Measurements from ENCODE around the gene FAM168B. TPM values are rescaled to one million over a fixed set of nuclear protein-coding genes. Genes with fewer than 3 reads are reported as not detected.
A peak's percentile ranks its signal among the peaks of the same experiment; 100 is the strongest.

Gene FAM168B
- total RNA-seq, result 154 and 159 TPM in 2 replicates
- long read RNA-seq, partial matches to known transcripts, result 2 of 86 reads
- long read RNA-seq, other reads (novel, unspliced or antisense), result 84 of 86 reads

DNA sequence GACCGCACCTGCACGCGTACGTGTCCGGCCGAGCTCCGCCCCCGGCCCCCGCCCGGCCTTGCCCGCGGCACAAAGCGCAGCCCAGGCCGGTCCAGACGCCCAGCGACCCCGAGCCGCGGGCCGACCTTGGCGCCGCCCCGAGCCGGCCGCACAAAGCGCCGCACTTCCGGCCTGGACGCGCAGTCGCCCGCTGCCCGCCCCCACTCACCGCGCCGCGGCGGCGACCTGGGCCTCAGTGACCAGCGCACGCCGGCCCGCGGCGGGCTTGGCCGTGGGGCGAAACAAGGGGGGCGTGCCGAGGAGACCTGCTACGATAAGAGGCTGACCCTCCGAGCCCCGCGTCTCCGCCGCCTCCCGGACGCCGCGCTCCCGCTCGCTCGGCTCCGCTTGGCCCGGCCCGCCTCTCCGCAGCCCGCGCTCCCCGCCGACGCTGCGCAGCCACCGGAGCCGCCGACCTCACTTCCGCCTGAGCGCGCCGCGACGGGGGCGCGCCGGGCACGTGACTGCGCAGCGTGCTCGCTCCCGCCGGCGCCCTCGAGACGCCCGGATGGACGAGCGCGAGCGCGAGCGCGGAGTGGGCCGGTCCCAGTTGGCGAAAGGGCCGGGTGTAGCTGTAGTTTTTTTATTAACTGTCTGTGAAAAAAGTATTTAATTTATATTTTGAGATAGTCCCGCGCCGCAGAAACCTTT lies at the start of gene FAM168B:
Gene FAM168B, minus strand, starts transcription at position 455 of the 690 bp plus-strand sequence. CDS start 10,814 bp downstream, outside the sequence.
- H3K27me3 Mint-ChIP-seq (ENCODE audit: low read depth), result no peaks in the 10 kb centered on the region
- H3K27ac Mint-ChIP-seq (ENCODE audit: unreplicated experiment), result peak within 1 kb of the TSS; percentile 98
- peaks cover 14% of the 10 kb centered on the region for H3K4me1 Mint-ChIP-seq
- TF ChIP-seq, protein P1, sequence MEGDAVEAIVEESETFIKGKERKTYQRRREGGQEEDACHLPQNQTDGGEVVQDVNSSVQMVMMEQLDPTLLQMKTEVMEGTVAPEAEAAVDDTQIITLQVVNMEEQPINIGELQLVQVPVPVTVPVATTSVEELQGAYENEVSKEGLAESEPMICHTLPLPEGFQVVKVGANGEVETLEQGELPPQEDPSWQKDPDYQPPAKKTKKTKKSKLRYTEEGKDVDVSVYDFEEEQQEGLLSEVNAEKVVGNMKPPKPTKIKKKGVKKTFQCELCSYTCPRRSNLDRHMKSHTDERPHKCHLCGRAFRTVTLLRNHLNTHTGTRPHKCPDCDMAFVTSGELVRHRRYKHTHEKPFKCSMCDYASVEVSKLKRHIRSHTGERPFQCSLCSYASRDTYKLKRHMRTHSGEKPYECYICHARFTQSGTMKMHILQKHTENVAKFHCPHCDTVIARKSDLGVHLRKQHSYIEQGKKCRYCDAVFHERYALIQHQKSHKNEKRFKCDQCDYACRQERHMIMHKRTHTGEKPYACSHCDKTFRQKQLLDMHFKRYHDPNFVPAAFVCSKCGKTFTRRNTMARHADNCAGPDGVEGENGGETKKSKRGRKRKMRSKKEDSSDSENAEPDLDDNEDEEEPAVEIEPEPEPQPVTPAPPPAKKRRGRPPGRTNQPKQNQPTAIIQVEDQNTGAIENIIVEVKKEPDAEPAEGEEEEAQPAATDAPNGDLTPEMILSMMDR (conservative IDR thresholded peaks at IDR 0.05), result no peak
- no peaks in the 10 kb centered on the region for H3K9me3 Mint-ChIP-seq
- peak; percentile 80 for DNase-seq (ENCODE audit: low read depth, low spot score)
- peaks cover 6% of the 10 kb centered on the region for H3K36me3 Mint-ChIP-seq (ENCODE audit: low read depth)
- peak within 1 kb of the TSS; percentile 97 for H3K4me3 Mint-ChIP-seq

DNA sequence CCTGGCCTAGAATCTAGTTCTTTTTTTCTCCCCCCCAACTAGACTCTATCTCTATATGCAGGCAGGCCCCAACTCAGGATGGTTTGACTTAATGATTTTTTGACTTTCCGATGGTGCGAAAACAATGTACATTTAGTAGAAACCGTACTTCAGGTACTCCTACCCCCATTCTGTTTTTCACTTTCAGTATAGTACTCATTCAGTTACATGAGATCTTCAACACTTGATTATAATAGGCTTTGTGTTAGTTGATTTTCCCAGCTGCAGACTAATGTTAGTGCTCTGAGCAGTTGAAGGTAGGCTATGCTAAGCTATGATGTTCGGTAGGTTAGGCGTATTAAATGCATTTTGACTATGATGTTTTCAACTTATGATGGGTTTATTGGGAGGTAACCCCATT lies 49.6 kb upstream of the FAM168B start:
- Mint-ChIP-seq H3K36me3 (ENCODE audit: low read depth) (peaks cover 20% of the 10 kb centered on the region), H3K4me1 (no peaks in the 10 kb centered on the region), H3K4me3 (no peak overlapping the region), H3K27me3 (ENCODE audit: low read depth) (no peaks in the 10 kb centered on the region), H3K27ac (ENCODE audit: unreplicated experiment) (no peak overlapping the region), H3K9me3 (no peaks in the 10 kb centered on the region)
- TF ChIP-seq, protein P1 (conservative IDR thresholded peaks at IDR 0.05), result no peak
- DNase-seq (ENCODE audit: low read depth, low spot score), result no peak

DNA sequence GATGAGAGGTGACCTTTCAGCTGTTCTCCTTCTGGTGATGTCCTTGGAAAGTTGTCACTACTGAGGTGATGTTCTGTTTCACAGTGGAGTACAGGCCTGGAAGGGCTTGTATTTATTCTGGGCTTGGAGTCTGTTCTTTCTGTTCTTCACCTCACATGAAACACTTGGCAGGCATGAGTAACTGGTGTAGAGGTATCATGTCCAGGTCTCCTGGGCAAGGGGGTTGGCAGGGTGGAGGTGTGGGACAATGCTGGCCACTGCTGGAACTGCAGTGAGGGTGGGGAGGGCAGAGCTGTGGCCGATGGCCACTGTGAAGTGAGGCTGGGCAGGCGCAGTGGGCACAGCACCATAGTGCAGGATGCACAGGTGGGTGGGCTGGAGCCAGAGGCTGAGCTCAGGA lies 47.3 kb upstream of the FAM168B start:
- Mint-ChIP-seq H3K27me3 (ENCODE audit: low read depth) (no peaks in the 10 kb centered on the region), H3K9me3 (no peaks in the 10 kb centered on the region), H3K4me3 (no peak overlapping the region), H3K36me3 (ENCODE audit: low read depth) (peaks cover 25% of the 10 kb centered on the region), H3K27ac (ENCODE audit: unreplicated experiment) (no peak overlapping the region), H3K4me1 (peaks cover 8% of the 10 kb centered on the region)
- no peak for DNase-seq (ENCODE audit: low read depth, low spot score)
- TF ChIP-seq, protein P1 (conservative IDR thresholded peaks at IDR 0.05), result no peak

- Mint-ChIP-seq H3K36me3 (ENCODE audit: low read depth) (peaks cover 25% of the 10 kb centered on the region), H3K27me3 (ENCODE audit: low read depth) (no peaks in the 10 kb centered on the region), H3K4me1 (peaks cover 10% of the 10 kb centered on the region), H3K27ac (ENCODE audit: unreplicated experiment) (no peak overlapping the region), H3K4me3 (no peak overlapping the region), H3K9me3 (no peaks in the 10 kb centered on the region)
- TF ChIP-seq, protein P1 (conservative IDR thresholded peaks at IDR 0.05), result no peak
- DNase-seq (ENCODE audit: low read depth, low spot score), result no peak
Measured at GRCh38 chr2:131132729-131133128, 39.5 kb upstream of the FAM168B start.

GRCh38 chr2:131130298-131130596 lies 37.0 kb upstream of the FAM168B start:
- peaks cover 22% of the 10 kb centered on the region for H3K36me3 Mint-ChIP-seq (ENCODE audit: low read depth)

More at GRCh38 chr2:131130298-131130596, 37.0 kb upstream of the FAM168B start:
- no peak for DNase-seq (ENCODE audit: low read depth, low spot score)
- H3K4me3 Mint-ChIP-seq, result no peak overlapping the region
- TF ChIP-seq, protein P1 (conservative IDR thresholded peaks at IDR 0.05), result no peak
- H3K4me1 Mint-ChIP-seq, result peaks cover 4% of the 10 kb centered on the region
- H3K9me3 Mint-ChIP-seq, result no peaks in the 10 kb centered on the region
- no peak overlapping the region for H3K27ac Mint-ChIP-seq (ENCODE audit: unreplicated experiment)
- no peaks in the 10 kb centered on the region for H3K27me3 Mint-ChIP-seq (ENCODE audit: low read depth)
